Hematopoietic multipotent progenitor cell (in vitro differentiated cells): ENCODE results near the gene MITF. TPM values are rescaled to one million over a fixed set of nuclear protein-coding genes. Genes with fewer than 3 reads are reported as not detected.
A peak's percentile ranks its signal among the peaks of the same experiment; 100 is the strongest.
"Not testable (repeated sequence)": the region's sequence is repeated elsewhere in the genome, so short reads cannot be mapped to it uniquely, and the experiment has no call there.

Experiments used
- DNase-seq, 3 donors: peaks; one replicate each; pipeline ENCODE4 v3.0.0-alpha.2; 2011 to 2015; ENCODE audit warnings: low read depth in 2 of 3, low spot score in 2 of 3
- total RNA-seq: library from RNA; depleted of rRNA; stranded (reverse); fragments of >200 nt; gene quantifications from one replicate; pipeline ENCODE4 v1.2.3, GENCODE V29; 2012

The MITF gene
- total RNA-seq, 1 donor: 2.2 TPM

GRCh38 chr3:69785769-69786320, 46.6 kb downstream of the MITF start:
- DNase-seq: no peak

- DNase-seq: no peak
These were observed 47.6 kb downstream of the MITF start for GRCh38 chr3:69786854-69787253.

- DNase-seq: no peak
These were observed 48.3 kb downstream of the MITF start for GRCh38 chr3:69787436-69788168.

- no peak for DNase-seq
These were observed 51.8 kb downstream of the MITF start for GRCh38 chr3:69791106-69791505.

- DNase-seq: peak in 2 of 3 donors; percentile 51 to 81
These were observed 52.7 kb downstream of the MITF start for GRCh38 chr3:69791919-69792399.

- DNase-seq: not testable (repeated sequence)
These were observed 56.9 kb downstream of the MITF start for GRCh38 chr3:69796126-69796525.

GRCh38 chr3:69803681-69804270, 64.5 kb downstream of the MITF start:
- no peak for DNase-seq

GRCh38 chr3:69805491-69805890, 66.2 kb downstream of the MITF start:
- DNase-seq: no peak

GRCh38 chr3:69806735-69807438, 67.6 kb downstream of the MITF start:
- no peak for DNase-seq

GRCh38 chr3:69807674-69808073, 68.4 kb downstream of the MITF start:
- DNase-seq: no peak

GRCh38 chr3:69809076-69809835, 70.0 kb downstream of the MITF start:
- DNase-seq: no peak

- DNase-seq: no peak
These were observed 72.5 kb downstream of the MITF start for GRCh38 chr3:69811452-69812401.

- DNase-seq: no peak
These were observed 76.7 kb downstream of the MITF start for GRCh38 chr3:69815970-69816369.

GRCh38 chr3:69817988-69818387, 78.7 kb downstream of the MITF start:
- no peak for DNase-seq

GRCh38 chr3:69819282-69819681, 80.0 kb downstream of the MITF start:
- DNase-seq: no peak

GRCh38 chr3:69821133-69821532, 81.9 kb downstream of the MITF start:
- DNase-seq: no peak

- no peak for DNase-seq
These were observed 84.5 kb downstream of the MITF start for GRCh38 chr3:69823743-69824142.

- DNase-seq: no peak
These were observed 86.2 kb downstream of the MITF start for GRCh38 chr3:69825446-69825845.

- no peak for DNase-seq
These were observed 87.9 kb downstream of the MITF start for GRCh38 chr3:69827127-69827526.

GRCh38 chr3:69828817-69829216, 89.6 kb downstream of the MITF start:
- no peak for DNase-seq
